K562 (cell line): ENCODE measurements around the gene TAAR5. TPM values are rescaled to one million over a fixed set of nuclear protein-coding genes. Genes with fewer than 3 reads are reported as not detected.

Source experiments
- PURB ChIP-seq: sonication (generic); formaldehyde crosslinking; IDR thresholded peaks from 2 replicates; pipeline ENCODE4 v1.9.0; 2021; ENCODE audit warnings: low read depth, mild to moderate bottlenecking, missing genetic modification reagents
- TRIM25 ChIP-seq: fragments of 450-650 bp; IDR thresholded peaks from 2 replicates; pipeline ENCODE4 v1.7.0; 2016; ENCODE audit warnings: borderline replicate concordance
- ZBTB8A ChIP-seq: fragments of 450-650 bp; IDR thresholded peaks from 2 replicates; pipeline ENCODE4 v1.6.1; 2018; ENCODE audit warnings: mild to moderate bottlenecking, moderate library complexity; ENCODE audit not compliant: partially characterized antibody
- ZBTB9 ChIP-seq: fragments of 450-650 bp; formaldehyde crosslinking; IDR thresholded peaks from 2 replicates; pipeline ENCODE4 v1.4.0; 2020; ENCODE audit warnings: mild to moderate bottlenecking, moderate library complexity
- ZNF197 ChIP-seq: fragments of 200-800 bp; sonication (Bioruptor generic); IDR thresholded peaks from 2 replicates; pipeline ENCODE4 v1.6.1; 2016; ENCODE audit warnings: low read depth, missing genetic modification characterization, missing compliant biosample characterization
- ZNF263 ChIP-seq: sonication (generic); formaldehyde crosslinking; IDR thresholded peaks from 2 replicates; pipeline ENCODE4 v1.8.0; 2022; ENCODE audit warnings: mild to moderate bottlenecking, missing genetic modification reagents, borderline replicate concordance
- ZNF347 ChIP-seq: fragments of 450-650 bp; formaldehyde crosslinking; IDR thresholded peaks from 2 replicates; pipeline ENCODE4 v1.4.0; 2020; ENCODE audit warnings: low read depth, mild to moderate bottlenecking, moderate library complexity
- ZNF512 ChIP-seq: IDR thresholded peaks from 2 replicates; pipeline ENCODE4 v1.6.1; 2016; ENCODE audit warnings: missing genetic modification characterization, missing compliant biosample characterization
- polyA plus RNA-seq, 8 experiments: library from polyadenylated mRNA; depleted of rRNA in 4 of 8; stranded (reverse) in 5 of 8; unstranded in 3 of 8; fragments of >200 nt; fragmentation: Nextera tagmentation in 2 of 8; fragmentation: Illumina TruSeq in 1 of 8; extraction: Ambion mirVana in 2 of 8; extraction: Trizol in 1 of 8; gene quantifications; 2 replicates each; pipeline versions ENCODE4 v1.2.1 to v1.2.3, GENCODE V29; 2011 to 2014; ENCODE audit warnings: inconsistent platforms in 1 of 8, missing spikeins in 1 of 8
- total RNA-seq, 7 experiments: library from RNA; depleted of rRNA in 6 of 7; stranded (reverse); fragments of >200 nt in 6 of 7; fragmentation: Illumina TruSeq in 2 of 7; extraction: Trizol in 2 of 7; gene quantifications; 2 replicates each; pipeline versions ENCODE4 v1.2.1 to v1.2.3, GENCODE V29; 2011 to 2021; ENCODE audit warnings: low replicate concordance in 1 of 7

Gene TAAR5
- total and polyA plus RNA-seq, 9 of the 15 experiments (the other 6 are each of a cell fraction or from before 2014, with no cell fraction given), result not detected

GRCh38 chr6:132634796-132635195, 45.3 kb upstream of the TAAR5 start (continued):
- TF ChIP-seq ZNF512 (tag) (no peak), PURB (no peak), ZNF263 (CRISPR knock-in tag) (no peak), ZBTB9 (CRISPR knock-in tag) (no peak), ZBTB8A (no peak), TRIM25 (no peak), ZNF197 (no peak), ZNF347 (CRISPR knock-in tag) (no peak)
